ENCODE measurements around the gene ASCL3. TPM values are rescaled to one million over a fixed set of nuclear protein-coding genes. Genes with fewer than 3 reads are reported as not detected.

The ASCL3 gene
- total and polyA plus RNA-seq, 2 of the 8 experiments (the other 6 are each of a cell fraction or from before 2014, with no cell fraction given), result not detected

- H3K23me2 ChIP-seq (ENCODE audit: low read depth, low read length), result peaks cover 6% of the 10 kb centered on the region; the same call in 1 of the 2 replicates
- no peaks in the 10 kb centered on the region for H3K9me3 ChIP-seq (ENCODE audit: insufficient read depth in 2 of 2, low read depth in 1 of 2, low read length in 1 of 2)
- no peak overlapping the region for H4K8ac ChIP-seq (ENCODE audit: extremely low read depth, insufficient read depth, low read length)
- H3K27me3 ChIP-seq (replicated peaks in 1 of 4; ENCODE audit: control insufficient read depth in 3 of 4, extremely low read depth in 1 of 4, insufficient read depth in 3 of 4, low read length in 3 of 4), result peaks cover 0 to 12% (median 5%) of the 10 kb centered on the region in 4 experiments; a peak in 3 of 7 replicates
- no peak overlapping the region for H3K4ac ChIP-seq (replicated peaks; ENCODE audit: insufficient read length, low read depth, low read length)
- H4K20me1 ChIP-seq (replicated peaks in 1 of 2; ENCODE audit: control insufficient read depth in 1 of 2, insufficient read depth in 2 of 2, low read length in 2 of 2), result no peaks in the 10 kb centered on the region
- no peak overlapping the region for H2AFZ ChIP-seq (ENCODE audit: low read length)
- no peaks in the 10 kb centered on the region for H3K36me3 ChIP-seq (ENCODE audit: control insufficient read depth in 2 of 4, insufficient read depth in 4 of 4, low read length in 3 of 4)
- POLR2A ChIA-PET (ENCODE audit: partially characterized antibody), result no interaction called here
- DNase-seq (ENCODE audit: low read depth in 1 of 2, low spot score in 2 of 2) (no peak), FAIRE-seq (no peak)
- no peak overlapping the region for H3K56ac ChIP-seq (replicated peaks; ENCODE audit: insufficient read length, low read depth, low read length)
- no peaks in the 10 kb centered on the region for H3K79me1 ChIP-seq (ENCODE audit: low read depth, low read length)
- no peak overlapping the region for H3K27ac ChIP-seq (ENCODE audit: low read depth, low read length)
- WGBS, 2 experiments (ENCODE audit: extremely low coverage in 1 of 2, insufficient coverage in 1 of 2, insufficient read length in 1 of 2, insufficient replicate concordance in 2 of 2, low coverage in 1 of 2, low lambda C conversion rate in 2 of 2, missing lambda C conversion rate in 1 of 2), result 87% methylated on average over 5 of the region's 5 CpGs; no CpG with 5 or more reads in 1 of the 2 experiments
- peaks cover 0 to 5% (median 0%) of the 10 kb centered on the region in 4 experiments; a peak in 3 of 7 replicates for H3K4me1 ChIP-seq (replicated peaks in 1 of 4; ENCODE audit: control insufficient read depth in 3 of 4, insufficient read depth in 4 of 4, low read length in 3 of 4)
- H2BK120ac ChIP-seq (replicated peaks; ENCODE audit: low read depth, low read length), result no peak overlapping the region
- H2AK5ac ChIP-seq (ENCODE audit: low read depth, low read length), result no peak overlapping the region
- no peak overlapping the region for H2BK5ac ChIP-seq (ENCODE audit: low read depth, low read length)
- H3K9ac ChIP-seq (replicated peaks in 1 of 4; ENCODE audit: extremely low read depth in 1 of 4, low read depth in 3 of 4, low read length in 3 of 4), result no peak overlapping the region
- H2BK15ac ChIP-seq (ENCODE audit: low read length), result no peak overlapping the region
- CTCF ChIA-PET (ENCODE audit: partially characterized antibody), result no interaction called here
- H3K4me3 ChIP-seq (ENCODE audit: extremely low read depth in 1 of 4, insufficient read depth in 2 of 4, low read depth in 3 of 4, low read length in 4 of 4), result no peak overlapping the region
- H2BK12ac ChIP-seq (ENCODE audit: low read depth, low read length), result no peak overlapping the region
- H3K4me2 ChIP-seq (ENCODE audit: insufficient read depth in 1 of 2, low read depth in 2 of 2, low read length in 2 of 2), result no peak overlapping the region
- H3K14ac ChIP-seq (ENCODE audit: insufficient read length), result no peak overlapping the region
- no peak overlapping the region for H3K18ac ChIP-seq (ENCODE audit: extremely low read depth, low read length)
- H3K23ac ChIP-seq (ENCODE audit: insufficient read length), result no peak overlapping the region
- no peak overlapping the region for H2BK20ac ChIP-seq (ENCODE audit: low read length)
- no peak overlapping the region for H4K91ac ChIP-seq (replicated peaks; ENCODE audit: insufficient read length, low read length)
- no peak overlapping the region for H4K5ac ChIP-seq (ENCODE audit: insufficient read length, low read depth, low read length)
- no peaks in the 10 kb centered on the region for H3K79me2 ChIP-seq (ENCODE audit: control insufficient read depth in 1 of 2, insufficient read depth in 2 of 2, low read length in 2 of 2)
- no peak for TF ChIP-seq EZH2 (IDR thresholded peaks at IDR 0.05; ENCODE audit: low read depth, low read length, severe bottlenecking)
Observed at GRCh38 chr11:8905528-8906165, 37.2 kb downstream of the ASCL3 start.

Data from H1 (cell line).